NCI-H510A (cell line): ENCODE measurements around the gene MX1.
A peak's percentile ranks its signal among the peaks of the same experiment; 100 is the strongest.

Source experiments
- DNase-seq: peaks from one replicate; lab custom pipeline; 2025; lab: John Stamatoyannopoulos, UW

Gene MX1

GRCh38 chr21:41460578-41461527 is 34.8 kb downstream of the MX1 start:
- DNase-seq, result peak; percentile 26

- DNase-seq, result no peak
Observed at GRCh38 chr21:41465176-41465781, 39.2 kb downstream of the MX1 start.

- no peak for DNase-seq
Observed at GRCh38 chr21:41466024-41466820, 40.2 kb downstream of the MX1 start.

- no peak for DNase-seq
Observed at GRCh38 chr21:41470054-41470453, 44.0 kb downstream of the MX1 start.

- no peak for DNase-seq
Observed at GRCh38 chr21:41472753-41473548, 46.9 kb downstream of the MX1 start.

- no peak for DNase-seq
Observed at GRCh38 chr21:41475714-41476420, 49.8 kb downstream of the MX1 start.

- peak; percentile 39 for DNase-seq
Observed at GRCh38 chr21:41477641-41478318, 51.7 kb downstream of the MX1 start.

GRCh38 chr21:41478319-41479177 is 52.5 kb downstream of the MX1 start:
- no peak for DNase-seq

GRCh38 chr21:41479686-41480085 is 53.6 kb downstream of the MX1 start:
- no peak for DNase-seq

GRCh38 chr21:41480086-41480690 is 54.1 kb downstream of the MX1 start:
- no peak for DNase-seq

- DNase-seq, result no peak
Observed at GRCh38 chr21:41481191-41481590, 55.2 kb downstream of the MX1 start.

GRCh38 chr21:41482301-41482700 is 56.3 kb downstream of the MX1 start:
- DNase-seq, result no peak

GRCh38 chr21:41482980-41483379 is 56.9 kb downstream of the MX1 start:
- no peak for DNase-seq

- no peak for DNase-seq
Observed at GRCh38 chr21:41483415-41483814, 57.4 kb downstream of the MX1 start.

GRCh38 chr21:41483973-41484372 is 57.9 kb downstream of the MX1 start:
- DNase-seq, result no peak

GRCh38 chr21:41487082-41487481 is 61.0 kb downstream of the MX1 start:
- no peak for DNase-seq

- DNase-seq, result no peak
Observed at GRCh38 chr21:41488080-41488479, 62.0 kb downstream of the MX1 start.

- no peak for DNase-seq
Observed at GRCh38 chr21:41489329-41489728, 63.3 kb downstream of the MX1 start.

- no peak for DNase-seq
Observed at GRCh38 chr21:41490330-41490729, 64.3 kb downstream of the MX1 start.
